Measurements from ENCODE around the gene ATXN2. TPM values are rescaled to one million over a fixed set of nuclear protein-coding genes. Genes with fewer than 3 reads are reported as not detected.

Gene ATXN2
- total RNA-seq, 2 donors from 2014 or later: 81.0 to 109 TPM

- no peak overlapping the region for H3K4me3 ChIP-seq
- H3K27ac ChIP-seq: no peak overlapping the region
- no peaks in the 10 kb centered on the region for H3K27me3 ChIP-seq (replicated peaks; ENCODE audit: insufficient read depth)
- no peak for ATAC-seq (ENCODE audit: insufficient number of reproducible peaks, low FRiP score, low read depth)
- H3K9me3 ChIP-seq: no peaks in the 10 kb centered on the region
- TF ChIP-seq, protein P1, sequence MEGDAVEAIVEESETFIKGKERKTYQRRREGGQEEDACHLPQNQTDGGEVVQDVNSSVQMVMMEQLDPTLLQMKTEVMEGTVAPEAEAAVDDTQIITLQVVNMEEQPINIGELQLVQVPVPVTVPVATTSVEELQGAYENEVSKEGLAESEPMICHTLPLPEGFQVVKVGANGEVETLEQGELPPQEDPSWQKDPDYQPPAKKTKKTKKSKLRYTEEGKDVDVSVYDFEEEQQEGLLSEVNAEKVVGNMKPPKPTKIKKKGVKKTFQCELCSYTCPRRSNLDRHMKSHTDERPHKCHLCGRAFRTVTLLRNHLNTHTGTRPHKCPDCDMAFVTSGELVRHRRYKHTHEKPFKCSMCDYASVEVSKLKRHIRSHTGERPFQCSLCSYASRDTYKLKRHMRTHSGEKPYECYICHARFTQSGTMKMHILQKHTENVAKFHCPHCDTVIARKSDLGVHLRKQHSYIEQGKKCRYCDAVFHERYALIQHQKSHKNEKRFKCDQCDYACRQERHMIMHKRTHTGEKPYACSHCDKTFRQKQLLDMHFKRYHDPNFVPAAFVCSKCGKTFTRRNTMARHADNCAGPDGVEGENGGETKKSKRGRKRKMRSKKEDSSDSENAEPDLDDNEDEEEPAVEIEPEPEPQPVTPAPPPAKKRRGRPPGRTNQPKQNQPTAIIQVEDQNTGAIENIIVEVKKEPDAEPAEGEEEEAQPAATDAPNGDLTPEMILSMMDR (IDR thresholded peaks at IDR 0.05): no peak
- no peaks in the 10 kb centered on the region for H3K4me1 ChIP-seq (ENCODE audit: control insufficient read depth in 1 of 2, low read depth in 2 of 2)
- H3K36me3 ChIP-seq: peaks cover 16% of the 10 kb centered on the region
- DNase-seq (ENCODE audit: low spot score): no peak
Measured at GRCh38 chr12:111546758-111547383, 52.2 kb downstream of the ATXN2 start.

DNA sequence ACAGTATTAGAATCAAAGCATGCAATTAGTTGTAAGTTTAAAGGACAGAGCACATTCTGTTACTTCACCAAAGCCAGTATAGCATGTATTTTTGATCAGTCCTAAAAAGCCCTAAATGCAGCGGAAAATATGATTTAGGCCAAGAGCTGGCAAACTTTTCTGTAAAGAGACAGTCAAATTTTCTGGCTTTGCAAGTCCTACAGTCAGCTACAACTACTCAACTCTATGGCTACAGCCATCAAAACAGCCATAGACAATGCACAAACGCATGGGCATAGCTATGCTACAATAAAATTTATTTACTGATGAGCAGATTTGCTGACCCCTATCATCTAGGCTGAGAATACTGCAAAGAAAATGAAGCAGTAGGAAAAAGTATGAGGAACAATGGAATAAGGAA, 52.9 kb downstream of the ATXN2 start:
- H3K9me3 ChIP-seq: no peaks in the 10 kb centered on the region
- DNase-seq (ENCODE audit: low spot score): no peak
- H3K4me3 ChIP-seq: no peak overlapping the region
- no peak overlapping the region for H3K27ac ChIP-seq
- TF ChIP-seq, protein P1 (IDR thresholded peaks at IDR 0.05): no peak
- no peaks in the 10 kb centered on the region for H3K27me3 ChIP-seq (replicated peaks; ENCODE audit: insufficient read depth)
- no peaks in the 10 kb centered on the region for H3K4me1 ChIP-seq (ENCODE audit: control insufficient read depth in 1 of 2, low read depth in 2 of 2)
- peaks cover 15% of the 10 kb centered on the region for H3K36me3 ChIP-seq
- ATAC-seq (ENCODE audit: insufficient number of reproducible peaks, low FRiP score, low read depth): no peak

DNA sequence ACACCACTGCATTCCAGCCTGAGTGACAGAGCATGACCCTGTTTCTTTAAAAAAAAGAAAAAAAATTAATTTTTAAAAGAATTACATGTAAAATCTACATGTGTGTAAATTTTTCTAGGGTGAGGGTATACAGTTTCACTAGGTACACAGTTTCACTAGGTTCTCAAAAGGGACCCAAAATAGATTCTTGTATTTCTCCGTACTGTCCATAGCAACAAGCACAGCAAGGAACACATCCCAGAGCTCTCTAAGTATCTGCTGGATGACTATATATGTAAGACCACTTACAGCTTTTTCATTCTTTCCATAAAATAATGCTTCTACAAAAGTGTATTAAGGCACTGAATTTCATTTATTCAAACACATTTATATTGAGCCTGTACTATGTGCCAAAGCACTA, 55.1 kb downstream of the ATXN2 start:
- TF ChIP-seq, protein P1 (IDR thresholded peaks at IDR 0.05): no peak
- H3K27me3 ChIP-seq (replicated peaks; ENCODE audit: insufficient read depth): no peaks in the 10 kb centered on the region
- no peaks in the 10 kb centered on the region for H3K4me1 ChIP-seq (ENCODE audit: control insufficient read depth in 1 of 2, low read depth in 2 of 2)
- H3K27ac ChIP-seq: no peak overlapping the region
- no peaks in the 10 kb centered on the region for H3K9me3 ChIP-seq
- DNase-seq (ENCODE audit: low spot score) (no peak), ATAC-seq (ENCODE audit: insufficient number of reproducible peaks, low FRiP score, low read depth) (no peak)
- no peak overlapping the region for H3K4me3 ChIP-seq
- peaks cover 15% of the 10 kb centered on the region for H3K36me3 ChIP-seq

GRCh38 chr12:111532751-111533150, 66.4 kb downstream of the ATXN2 start:
- Histone ChIP-seq H3K36me3 (peaks cover 13% of the 10 kb centered on the region), H3K4me3 (no peak overlapping the region), H3K27me3 (replicated peaks; ENCODE audit: insufficient read depth) (no peaks in the 10 kb centered on the region), H3K27ac (no peak overlapping the region), H3K9me3 (no peaks in the 10 kb centered on the region), H3K4me1 (ENCODE audit: control insufficient read depth in 1 of 2, low read depth in 2 of 2) (no peaks in the 10 kb centered on the region)
- ATAC-seq (ENCODE audit: insufficient number of reproducible peaks, low FRiP score, low read depth): no peak
- no peak for DNase-seq (ENCODE audit: low spot score)
- TF ChIP-seq, protein P1 (IDR thresholded peaks at IDR 0.05): no peak

GRCh38 chr12:111529424-111530368, 69.4 kb downstream of the ATXN2 start:
- TF ChIP-seq, protein P1 (IDR thresholded peaks at IDR 0.05): peak; percentile 59
- no peaks in the 10 kb centered on the region for H3K27me3 ChIP-seq (replicated peaks; ENCODE audit: insufficient read depth)
- no peak for ATAC-seq (ENCODE audit: insufficient number of reproducible peaks, low FRiP score, low read depth)
- H3K4me3 ChIP-seq: no peak overlapping the region
- H3K9me3 ChIP-seq: no peaks in the 10 kb centered on the region
- no peak overlapping the region for H3K27ac ChIP-seq
- no peaks in the 10 kb centered on the region for H3K4me1 ChIP-seq (ENCODE audit: control insufficient read depth in 1 of 2, low read depth in 2 of 2)
- H3K36me3 ChIP-seq: peaks cover 3% of the 10 kb centered on the region
- DNase-seq (ENCODE audit: low spot score): no peak

Data from thoracic aorta (tissue), 2 donors.